ENCODE data around the gene TSPAN3.

The TSPAN3 gene

DNA sequence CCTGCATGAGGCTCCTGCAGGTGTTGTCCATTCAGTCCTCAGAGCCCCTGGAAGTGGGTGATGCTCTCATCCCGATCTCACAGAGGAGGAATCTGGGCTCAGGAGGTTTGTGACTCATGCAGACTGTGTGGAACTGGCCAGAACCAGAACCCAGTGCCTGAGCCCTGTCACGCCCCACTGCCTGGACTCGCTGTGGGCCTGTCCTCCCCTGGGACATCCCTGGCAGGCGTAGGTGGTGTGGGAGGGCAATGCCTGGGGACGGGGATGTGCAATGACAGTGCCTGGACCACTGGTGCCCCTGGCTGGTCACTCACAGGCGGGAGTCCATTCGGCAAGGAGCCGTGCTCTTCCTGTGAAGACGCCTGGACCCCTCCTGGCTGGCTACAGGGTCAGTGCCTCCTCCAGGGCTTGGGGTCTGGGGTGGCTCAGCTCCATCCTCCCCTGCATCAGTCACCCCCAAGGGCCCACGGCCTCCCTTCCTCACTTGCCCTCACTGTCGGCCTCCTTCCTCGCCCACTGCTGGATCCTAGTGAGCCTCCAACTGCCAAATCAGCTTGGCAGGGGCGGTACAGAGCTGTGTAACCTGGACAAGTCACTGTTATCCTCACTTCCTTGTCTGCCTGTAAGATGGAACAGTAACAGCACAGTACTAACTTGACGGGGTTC lies 61.1 kb downstream of the TSPAN3 start:
- ATAC-seq: no peak
- DNase-seq: no peak

DNA sequence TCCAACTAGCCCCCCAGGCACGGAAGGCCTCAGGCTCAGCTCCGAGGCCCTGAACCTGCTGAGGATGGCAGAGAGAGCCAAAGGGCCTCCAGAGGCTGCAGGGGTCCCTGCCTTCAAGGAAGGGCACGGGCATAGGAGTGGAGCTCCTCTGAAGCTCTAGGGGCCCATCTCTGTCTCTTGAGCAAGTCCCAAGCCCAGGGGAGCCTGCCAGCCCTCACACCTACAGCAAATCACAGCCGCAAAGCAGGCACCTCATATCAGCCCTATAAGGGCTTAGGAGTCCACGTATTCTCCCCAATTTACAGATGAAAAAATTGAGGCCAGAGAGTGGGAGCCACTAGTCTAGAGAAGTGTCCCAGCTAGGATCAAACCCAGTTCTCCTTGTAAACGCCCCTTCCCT lies 61.7 kb downstream of the TSPAN3 start:
- ATAC-seq (no peak), DNase-seq (no peak)

DNA sequence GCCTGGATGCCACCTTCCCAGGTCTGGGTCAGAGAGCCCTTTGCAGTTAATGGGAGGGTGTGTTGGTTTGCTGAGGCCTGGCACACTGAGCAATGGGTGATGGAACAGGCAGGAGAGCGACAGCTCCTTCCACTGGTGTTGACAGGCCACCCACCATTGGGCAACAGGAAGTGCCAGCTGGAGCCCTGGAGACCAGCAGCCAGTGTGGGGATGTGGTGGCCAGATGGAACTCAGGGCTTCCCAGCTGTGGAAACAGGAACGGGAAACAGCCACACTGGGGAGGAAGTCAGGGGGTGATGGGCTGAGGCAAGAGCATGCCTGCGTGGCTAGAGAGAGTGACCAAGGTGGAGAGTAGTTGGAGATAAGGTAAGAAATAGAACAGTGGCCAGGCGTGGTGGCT lies 66.7 kb downstream of the TSPAN3 start:
- peak; percentile 23 for DNase-seq

DNA sequence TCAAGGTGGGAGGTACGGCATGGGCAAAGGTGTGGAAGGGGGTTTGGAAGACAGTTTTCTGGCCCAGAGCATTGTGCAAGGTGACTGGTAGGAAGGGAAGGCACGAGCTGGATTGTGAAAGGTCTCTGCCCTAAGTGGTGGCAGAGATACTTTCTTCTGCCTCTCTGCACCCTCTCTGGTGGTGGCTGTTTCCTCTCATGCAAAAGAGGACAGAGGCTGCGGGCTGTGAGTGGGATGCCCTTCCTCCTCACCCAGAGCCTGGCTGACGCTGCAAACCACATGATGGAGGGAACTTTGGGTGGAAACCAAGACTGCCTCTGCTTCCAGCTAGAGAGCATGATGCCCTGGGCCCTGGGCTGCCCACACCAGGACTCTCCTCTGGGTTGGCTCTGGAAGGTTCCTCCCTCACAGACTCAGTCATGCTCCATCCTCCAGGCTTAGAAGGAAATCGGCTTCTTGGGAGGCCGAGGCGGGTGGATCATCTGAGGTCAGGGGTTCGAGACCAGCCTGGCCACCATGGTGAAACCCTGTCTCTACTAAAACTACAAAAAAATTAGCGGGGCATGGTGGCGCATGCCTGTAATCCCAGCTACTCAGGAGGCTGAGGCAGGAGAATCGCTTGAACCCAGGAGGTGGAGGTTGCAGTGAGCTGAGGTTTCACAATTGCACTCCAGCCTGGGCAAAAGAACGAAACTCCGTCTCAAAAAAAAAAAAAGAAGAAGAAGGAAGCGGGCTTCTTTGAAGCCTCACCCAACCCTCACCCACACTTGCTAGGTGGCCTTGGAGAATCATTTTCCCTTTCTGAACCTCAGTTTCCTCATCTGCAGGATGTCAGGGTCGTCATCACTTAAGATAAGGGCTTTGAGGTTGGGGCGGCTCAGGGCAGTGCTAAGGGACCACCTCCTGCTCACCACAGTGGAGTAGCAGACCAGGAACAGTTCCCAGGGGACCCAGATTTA lies 67.7 kb downstream of the TSPAN3 start:
- ATAC-seq: peak; percentile 91

More for the DNA sequence above, 66.7 kb downstream of the TSPAN3 start:
- no peak for ATAC-seq

DNA sequence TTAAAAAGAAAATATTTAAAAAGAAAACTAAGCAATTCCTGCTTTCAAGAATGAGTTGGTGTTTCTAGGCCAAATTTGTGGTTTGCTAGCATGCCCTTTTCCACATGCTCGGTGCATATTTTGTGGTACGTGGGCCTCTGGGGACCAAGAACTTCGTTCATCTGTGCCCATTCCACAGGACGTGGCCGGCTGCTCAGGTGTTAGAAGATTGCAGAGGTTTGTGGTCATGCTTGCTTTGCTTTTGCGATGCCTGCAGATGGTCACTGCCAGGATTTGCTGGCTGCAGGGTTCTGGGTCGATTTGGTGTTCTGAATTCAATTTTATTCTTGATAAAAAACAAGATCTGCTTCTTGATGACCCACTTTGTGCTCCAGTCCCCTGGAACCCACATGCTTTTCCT lies 68.5 kb downstream of the TSPAN3 start:
- DNase-seq: peak; percentile 47
- no peak for ATAC-seq

More for the DNA sequence above, 67.7 kb downstream of the TSPAN3 start:
- DNase-seq: peak; percentile 82

DNA sequence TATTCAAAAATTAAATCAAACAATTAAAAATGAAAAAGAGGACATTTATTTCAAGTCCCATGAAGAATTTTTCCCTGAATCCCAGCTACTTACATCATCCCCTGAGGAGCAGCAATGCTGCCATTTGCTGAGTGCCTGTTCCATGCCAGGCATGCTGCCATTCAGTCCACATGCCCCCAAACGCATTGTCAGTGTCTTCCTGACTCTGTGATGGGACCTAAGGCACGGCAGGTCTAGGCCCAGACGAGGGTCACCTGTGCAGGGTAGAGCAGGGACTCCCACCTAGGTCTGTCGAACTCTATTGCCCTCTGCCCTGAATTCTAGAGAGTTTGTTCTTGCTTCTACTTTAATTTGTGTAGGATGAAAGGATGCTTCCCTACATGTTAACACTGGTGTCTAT lies 68.9 kb downstream of the TSPAN3 start:
- ATAC-seq (no peak), DNase-seq (no peak)

DNA sequence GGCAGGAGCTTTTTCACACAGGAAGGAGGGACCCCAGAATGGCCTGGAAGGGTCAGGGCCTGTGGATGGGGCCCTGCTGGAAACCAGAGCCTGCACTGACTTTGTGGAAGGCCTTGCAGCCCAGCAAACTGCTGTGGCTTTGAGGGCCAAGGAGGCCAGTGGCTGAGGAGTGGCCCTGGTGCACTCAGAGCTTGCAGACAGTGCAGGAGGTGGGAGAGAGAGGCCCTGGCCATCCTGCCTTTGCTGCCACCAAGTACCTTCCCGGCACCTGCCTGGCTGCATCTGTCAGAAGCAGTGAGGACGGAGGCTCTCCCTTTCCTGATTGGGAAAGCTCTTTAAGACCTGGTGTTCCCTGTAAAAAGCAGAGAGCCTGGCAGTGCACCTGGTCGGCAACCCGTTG lies 69.6 kb downstream of the TSPAN3 start:
- no peak for DNase-seq
- ATAC-seq: no peak

DNA sequence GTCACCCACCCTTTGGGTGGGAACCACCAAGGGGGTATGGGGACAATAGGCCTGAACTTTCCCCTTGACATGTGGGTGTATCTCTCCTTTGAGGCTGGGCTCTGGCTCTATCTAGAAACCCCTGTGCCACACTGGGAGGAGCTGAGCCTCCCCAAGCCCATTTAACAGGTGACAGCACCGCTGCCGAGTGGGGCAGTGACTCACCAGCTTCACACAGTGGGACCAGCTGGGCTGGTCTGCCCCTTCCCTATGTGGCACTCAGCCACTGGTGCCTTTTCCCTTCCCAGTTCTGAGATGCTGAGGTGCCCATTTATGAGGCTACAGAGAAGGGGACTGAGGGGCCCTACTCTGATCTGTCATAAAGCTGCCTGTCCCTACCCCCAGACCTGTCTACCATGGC lies 70.9 kb downstream of the TSPAN3 start:
- ATAC-seq (no peak), DNase-seq (peak; percentile 47)

DNA sequence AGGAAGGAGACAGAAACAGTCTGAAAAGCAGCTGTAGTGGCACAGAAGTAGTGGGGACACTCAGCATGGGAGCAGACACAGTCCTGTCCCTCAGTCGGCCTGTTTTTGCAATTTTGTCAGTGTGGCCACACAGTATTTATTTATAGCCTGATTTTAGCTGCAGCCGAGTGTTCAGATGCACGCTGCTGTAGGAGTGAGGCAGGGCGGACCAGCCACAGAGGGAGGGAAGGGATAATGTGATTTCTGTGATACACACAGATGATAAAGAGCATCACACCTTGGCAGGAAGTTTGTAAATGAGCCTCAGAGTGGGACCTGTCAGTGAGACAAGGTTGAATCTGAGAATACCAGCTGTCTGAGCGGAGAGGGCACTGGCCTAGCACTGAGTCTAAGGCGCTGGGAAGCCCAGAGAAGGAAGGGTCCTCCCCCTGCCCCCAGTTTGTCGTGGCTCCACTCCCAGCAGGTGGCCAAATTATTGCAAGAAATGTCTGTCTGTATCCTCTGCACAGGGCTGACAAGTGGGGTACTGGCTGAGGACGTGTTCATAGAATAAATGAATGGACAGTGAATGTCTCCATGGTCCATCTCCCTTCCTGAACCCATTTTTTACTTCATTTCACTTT lies 72.1 kb downstream of the TSPAN3 start:
- ATAC-seq (no peak), DNase-seq (no peak)

DNA sequence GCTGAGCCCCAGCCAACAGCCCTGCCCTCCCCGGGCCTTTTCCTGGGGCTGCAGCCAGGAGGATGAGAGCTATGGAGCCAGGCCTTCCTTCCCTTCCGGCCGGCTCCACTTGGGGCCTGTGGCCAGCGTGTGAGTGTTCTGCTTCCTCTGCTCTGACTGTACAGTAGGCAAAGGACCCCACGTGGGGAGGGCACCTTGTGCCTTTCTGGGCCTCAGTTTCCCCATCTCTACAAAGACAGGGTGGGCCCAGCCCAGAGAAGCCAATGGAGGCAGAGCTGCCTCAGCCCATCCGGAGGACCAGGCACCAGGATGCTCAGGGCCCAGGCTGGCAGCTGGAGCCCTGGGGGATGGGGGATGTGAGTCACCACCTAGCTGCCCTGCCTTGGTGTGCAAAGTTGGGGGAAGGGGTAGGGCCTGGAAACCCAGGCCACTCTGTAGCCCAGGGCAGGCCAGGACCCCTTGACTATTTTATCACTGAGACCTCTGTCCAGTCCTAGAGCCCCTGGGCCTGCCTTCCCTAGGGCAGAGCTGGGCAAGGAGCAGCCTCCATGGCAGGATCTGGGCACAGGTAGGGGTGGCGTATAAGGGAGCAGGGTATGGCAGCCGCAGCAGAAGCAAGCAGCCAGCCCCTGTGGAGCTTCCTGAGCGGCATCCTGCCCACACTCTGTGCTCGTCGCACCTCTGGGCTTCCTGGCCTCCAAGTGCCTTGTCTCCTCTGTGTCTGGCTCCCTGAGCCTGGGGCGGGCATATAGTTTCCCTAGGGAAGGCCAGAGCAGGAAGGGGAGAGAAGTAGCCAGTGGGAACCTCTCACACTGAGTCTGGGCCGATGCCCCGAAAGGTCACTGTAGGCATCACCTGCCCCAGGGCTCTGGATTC lies 74.1 kb downstream of the TSPAN3 start:
- DNase-seq (peak; percentile 76), ATAC-seq (peak; percentile 54)

DNA sequence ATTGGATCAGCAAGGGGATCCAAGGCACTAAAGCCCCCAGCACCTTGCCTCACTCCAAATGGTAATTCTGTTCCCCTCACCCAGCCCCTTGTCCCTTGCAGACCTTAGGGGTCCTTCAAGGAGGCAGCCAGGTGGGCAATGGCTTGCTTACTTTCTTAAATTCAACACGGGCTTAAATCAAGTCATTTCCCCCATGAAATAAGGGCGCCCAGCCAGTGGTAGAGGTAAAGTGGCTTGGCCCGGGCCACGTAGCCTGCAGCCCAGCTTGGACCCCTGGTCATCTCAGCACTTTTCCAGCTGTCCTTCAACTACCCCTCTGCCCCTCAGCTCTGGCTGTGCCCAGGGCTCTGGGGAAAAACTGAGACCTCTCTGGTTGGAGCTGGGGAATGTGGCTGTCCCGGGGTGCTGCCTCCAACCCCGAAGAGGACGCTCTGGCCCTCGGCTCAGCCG lies 74.8 kb downstream of the TSPAN3 start:
- ATAC-seq (no peak), DNase-seq (no peak)

DNA sequence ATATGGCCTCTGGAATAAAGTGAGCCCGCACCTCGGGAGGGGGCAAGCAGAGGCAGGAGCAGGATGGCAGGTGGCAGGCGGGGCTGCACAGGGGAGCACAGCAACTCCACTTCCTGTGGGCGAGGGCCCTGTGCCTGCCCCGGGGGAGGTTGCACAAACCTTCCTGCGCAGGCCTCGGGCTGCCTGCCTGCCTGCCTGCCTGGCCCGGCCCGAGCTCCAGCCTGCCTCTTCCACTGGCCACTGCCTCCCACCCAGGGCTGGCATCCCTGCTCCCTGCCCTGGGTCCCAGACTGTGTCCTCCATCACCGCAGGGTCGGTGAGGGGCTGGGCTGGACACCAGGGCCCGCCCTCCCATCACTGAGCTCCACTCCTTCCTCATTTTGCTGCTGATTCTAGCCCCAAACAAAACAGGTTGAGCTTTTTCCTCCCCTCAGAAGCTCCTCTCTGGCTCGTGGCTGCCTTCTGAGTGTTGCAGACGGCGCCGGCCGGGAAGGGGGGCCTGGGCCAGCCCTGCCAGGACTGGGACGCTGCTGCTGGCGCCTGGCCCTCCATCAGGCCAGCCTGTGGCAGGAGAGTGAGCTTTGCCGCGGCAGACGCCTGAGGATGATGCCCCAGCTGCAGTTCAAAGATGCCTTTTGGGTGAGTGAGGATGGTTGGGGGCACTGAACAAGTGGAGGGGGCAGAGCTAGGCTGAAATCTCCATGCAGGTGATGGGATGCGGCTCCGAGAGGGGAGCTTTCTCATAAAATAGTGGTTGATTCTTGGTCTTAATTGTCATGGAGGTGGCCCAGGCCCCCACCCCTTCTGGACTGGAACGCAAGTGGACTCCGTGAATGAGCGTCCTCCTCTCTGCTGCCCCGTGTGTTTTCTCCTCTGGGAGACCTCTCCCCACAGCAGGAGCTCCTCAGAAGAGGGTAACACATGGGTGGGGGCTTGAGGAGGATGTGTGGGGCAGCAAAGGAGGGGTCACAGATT lies 75.7 kb downstream of the TSPAN3 start, which contains the start of gene PSTPIP1:
Gene PSTPIP1, plus strand, starts transcription at position 156 of the 975 bp plus-strand sequence. Its CDS starts 448 bp downstream, at position 604.
- ATAC-seq: peak; percentile 63
- DNase-seq: peak; percentile 80

DNA sequence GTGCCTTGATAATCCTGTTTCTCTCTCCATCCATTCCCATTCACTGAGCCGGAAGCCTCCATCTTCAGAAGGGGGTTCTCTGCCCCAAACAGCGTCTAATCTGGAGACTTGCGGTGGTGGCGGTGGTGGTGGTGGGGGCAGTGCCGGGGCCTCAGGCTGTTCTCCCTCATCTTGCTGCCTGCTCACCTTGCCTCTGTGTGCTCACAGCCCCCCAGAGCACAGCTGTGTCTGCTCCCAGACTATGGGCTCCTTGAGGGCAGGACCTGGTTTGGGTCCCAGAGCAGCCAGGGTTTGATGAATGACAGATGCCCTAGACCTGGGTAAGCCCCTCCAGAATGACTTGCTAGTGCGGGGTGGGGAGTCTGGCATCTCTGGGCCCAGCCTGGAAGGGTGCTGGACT lies 76.4 kb downstream of the TSPAN3 start:
- DNase-seq (no peak), ATAC-seq (peak; percentile 11)

DNA sequence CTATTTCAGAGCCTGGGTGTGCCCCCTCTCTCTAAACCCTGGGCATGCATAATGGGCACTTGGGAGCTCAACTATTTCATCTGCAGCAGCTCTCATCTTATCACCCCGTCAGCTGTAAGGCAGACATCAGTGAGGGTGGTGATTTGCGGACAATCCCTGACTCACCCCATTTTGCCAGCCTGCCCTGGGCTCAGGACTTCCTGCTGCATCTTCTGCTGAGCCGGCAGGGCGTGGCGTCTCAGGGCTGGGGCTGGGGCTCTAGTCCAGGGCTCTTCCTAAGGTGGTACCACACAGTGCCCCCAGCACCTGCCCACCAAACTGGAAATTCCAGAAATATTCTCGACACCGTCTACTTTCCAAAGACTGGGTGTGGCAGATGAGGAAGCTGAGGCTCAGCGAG lies 76.9 kb downstream of the TSPAN3 start:
- DNase-seq (peak; percentile 77), ATAC-seq (peak; percentile 60)

DNA sequence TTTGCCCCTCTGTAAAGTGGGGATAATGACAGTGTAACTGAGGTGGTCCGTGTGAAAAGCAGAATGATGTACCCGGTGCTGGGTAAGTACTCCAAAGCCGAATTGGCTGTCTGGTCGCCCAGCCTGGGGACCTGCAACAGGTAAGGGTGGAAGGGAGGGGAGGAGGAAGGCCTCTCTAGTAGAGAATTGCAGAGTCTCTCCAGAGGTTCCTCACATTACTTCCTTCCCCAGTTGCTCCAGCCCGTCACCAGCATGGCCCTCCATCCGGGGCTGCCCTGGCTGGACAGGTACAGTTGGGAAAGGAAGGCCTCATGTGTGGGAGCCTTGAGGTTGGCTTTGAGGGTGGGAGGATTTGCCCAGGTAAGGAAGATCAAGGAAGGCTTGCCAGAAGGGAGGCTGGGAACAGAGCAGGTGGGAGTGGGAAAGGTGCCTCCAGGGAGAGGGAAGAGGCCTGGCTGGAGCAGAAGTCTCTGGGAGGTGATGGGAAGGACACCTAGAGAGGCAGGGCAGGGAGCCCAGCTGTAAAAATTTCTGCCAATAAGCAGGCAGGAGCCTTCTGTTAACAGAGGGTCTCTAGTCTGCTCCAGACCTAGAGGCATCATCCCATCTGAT lies 77.7 kb downstream of the TSPAN3 start:
- ATAC-seq: no peak
- DNase-seq: no peak

DNA sequence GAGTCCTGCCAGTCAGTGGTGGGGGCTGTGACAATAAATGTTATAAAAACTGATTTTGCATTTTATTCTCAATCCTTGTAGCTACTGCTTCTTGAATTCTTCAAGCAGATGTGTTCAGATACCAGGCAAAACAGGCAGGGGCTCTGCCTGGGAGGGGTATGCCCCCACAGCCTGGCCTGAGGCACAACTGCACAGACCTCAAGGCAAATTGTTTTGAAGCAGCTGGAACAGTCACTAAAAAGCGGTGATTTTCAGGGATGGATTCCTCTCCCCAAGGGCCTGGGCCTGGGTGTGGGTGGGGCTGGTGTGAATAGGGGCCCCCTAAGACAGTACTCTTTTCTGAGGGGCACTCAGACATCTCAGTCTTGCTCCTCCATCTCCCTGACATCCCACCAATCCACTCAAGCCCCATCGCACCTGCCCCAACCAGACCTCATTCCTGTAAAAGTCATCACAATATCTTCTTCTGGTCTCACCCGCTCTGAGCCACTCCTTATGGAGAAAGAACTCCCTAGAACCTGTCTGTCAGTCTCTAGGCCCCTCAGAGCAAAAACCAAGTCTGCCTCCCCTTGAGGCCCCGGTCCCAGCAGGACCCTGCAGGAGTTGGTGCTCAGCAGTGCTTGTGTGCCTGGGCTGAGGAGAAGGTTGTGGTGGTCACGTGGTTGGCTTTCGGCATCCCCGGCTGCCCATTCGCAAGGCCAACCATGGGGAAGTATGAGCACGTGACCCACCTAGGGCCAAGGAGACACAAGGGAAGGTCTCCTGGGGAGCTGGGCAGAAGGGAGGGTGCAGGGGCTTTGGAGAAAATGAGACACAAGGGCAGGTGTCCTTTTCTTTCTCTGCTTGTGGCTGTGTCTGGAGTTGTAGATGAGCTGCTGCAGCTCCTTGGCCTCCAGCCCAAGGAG lies 78.9 kb downstream of the TSPAN3 start:
- DNase-seq: no peak
- ATAC-seq: no peak
